Stimulated activated CD8-positive, alpha-beta memory T cell treated with anti-CD3 and anti-CD28 coated beads, Interleukin-12 subunit alpha, Interleukin-12 subunit beta, amount 100 ng/mL, for 24 hours (primary cell): Measurements from ENCODE around the gene SPINT2.
"Not testable (repeated sequence)": the region's sequence is repeated elsewhere in the genome, so short reads cannot be mapped to it uniquely, and the experiment has no call there.

ENCODE experiments used
- DNase-seq: peaks from one replicate; pipeline ENCODE4 v3.0.0-alpha.2; 2020; ENCODE audit errors: extremely low read depth

The SPINT2 gene

DNA sequence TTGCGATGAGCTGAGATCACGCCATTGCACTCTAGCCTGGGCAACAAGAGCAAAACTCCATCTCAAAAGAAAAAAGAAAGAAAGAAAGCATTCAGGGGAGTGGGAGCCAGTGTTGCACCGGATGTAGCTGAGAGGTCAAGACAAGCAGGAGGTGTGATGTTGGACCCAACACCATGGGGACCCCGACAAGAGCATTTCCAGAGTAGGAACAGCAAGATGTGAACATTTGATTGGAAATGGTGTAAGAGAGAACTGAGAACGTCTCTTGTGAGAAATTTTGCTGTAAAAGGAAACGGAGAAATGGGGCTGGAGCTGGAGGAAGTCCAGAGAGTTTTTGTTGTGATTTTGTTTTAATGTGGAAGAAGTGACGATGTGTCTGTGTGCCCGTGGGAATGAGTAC lies 24.6 kb upstream of the SPINT2 start:
- no peak for DNase-seq

- no peak for DNase-seq
Measured at GRCh38 chr19:38243279-38243673, 21.1 kb upstream of the SPINT2 start.

DNA sequence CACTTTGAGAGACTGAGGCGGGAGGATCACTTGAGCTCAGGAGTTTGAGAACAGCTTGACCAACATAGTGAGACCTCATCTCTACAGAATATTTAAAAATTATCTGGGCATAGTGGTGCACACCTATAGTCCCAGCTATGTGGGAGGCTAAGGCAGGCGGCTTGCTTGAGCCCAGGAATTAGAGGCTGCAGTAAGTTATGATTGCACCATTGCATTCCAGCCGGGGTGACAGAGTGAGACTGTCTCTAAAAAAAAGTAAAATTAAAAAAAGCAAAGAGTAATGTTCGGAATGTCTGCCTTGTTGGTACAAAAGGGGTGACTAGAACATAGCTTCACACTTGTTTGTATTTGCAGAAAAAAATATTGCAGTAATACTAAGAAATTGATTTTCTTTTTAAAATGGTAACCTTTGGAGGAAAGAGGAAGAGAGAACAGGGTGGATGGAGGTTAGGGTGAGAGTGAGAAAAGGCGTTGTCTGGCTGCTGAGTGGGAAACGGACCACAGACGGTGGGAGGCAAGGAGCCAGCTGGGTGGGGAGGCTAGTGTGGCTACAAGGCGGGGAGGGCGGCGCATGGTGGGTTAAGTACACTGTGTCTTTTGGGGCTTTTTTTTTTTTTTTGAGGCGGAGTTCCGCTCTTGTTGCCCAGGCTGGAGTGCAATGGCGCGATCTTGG lies 18.4 kb upstream of the SPINT2 start:
- no peak for DNase-seq

- no peak for DNase-seq
Measured at GRCh38 chr19:38247126-38247525, 17.2 kb upstream of the SPINT2 start.

DNA sequence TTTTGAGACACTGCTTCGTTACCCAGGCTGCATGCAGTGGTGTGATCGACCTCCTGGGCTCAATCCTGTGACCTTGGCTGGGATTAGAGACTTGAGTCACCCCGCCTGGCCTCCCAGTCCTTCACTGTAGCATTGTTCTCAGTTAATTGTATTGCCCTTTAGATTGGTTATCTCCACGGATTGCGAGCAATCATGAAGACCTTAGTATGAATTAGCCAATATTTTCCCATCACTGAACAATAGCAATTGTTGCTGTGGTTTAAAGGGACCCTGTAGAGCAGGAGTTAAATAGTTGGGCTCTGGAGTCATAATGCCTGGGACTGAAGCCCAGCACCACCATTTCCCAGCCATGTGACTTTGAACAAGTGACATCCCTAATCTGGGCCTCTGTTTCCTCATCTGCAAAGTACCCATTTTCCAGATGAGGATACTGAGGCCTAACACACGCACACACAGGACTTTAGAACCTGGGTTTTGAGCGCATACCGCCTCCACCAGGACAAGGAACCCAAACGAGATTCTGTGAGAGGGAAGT lies 16.6 kb upstream of the SPINT2 start:
- DNase-seq: no peak

GRCh38 chr19:38248421-38248820 lies 16.0 kb upstream of the SPINT2 start:
- DNase-seq: no peak

DNA sequence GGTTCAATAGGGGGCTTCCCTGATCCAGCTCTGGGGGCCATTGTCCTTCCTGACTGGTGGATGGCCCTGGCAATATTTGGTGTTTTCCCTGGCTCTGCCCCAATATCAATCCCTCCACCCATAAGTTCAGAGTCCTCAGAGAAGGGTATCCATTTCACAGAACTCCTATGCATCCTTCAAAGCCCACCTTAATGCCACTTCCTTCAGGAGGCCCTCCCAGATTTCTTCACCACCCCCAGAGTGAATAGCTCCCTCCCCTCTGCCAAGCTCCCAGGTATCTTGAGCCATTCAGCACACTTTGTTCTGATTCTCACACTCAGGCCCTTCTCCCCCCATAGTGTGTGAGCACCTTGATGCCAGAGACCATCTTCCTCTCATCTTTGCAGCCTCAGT lies 13.9 kb upstream of the SPINT2 start:
- no peak for DNase-seq

DNA sequence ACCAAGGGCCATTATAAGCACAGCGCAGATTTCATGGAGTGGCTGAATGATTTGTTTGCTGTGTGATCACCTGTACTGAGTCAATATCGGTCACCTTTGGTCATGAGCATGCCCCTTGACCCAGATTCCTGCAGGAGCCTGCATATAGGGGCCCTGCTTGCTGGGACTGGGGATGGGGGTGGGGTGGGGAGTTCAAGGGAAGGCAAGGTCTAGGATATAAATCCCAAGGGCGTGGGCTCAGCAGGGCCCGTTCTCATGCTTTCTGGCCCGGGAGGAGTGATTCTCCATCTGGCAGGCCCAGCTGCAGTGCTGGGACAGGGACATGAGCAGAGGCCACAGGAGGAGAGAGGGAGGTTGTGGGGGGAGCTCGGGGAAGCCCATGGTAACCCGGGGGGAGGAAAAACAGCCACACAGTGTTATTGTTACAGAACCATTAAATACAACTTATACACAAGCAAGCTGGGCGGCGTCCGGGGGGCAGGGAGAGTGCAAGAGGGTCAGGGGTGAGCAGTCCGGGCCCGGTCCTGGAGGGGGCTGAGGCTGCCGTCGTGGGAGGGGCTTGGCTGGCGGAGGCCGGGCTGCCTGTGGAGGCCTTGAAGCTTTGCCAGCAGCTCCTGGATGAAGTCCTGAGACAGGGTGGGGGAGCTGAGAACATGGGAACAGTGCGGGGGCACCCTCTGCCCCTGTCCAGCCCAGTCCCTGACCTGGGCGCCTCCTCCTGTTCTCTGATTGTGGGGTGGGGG lies 13.4 kb upstream of the SPINT2 start:
- DNase-seq: no peak

DNA sequence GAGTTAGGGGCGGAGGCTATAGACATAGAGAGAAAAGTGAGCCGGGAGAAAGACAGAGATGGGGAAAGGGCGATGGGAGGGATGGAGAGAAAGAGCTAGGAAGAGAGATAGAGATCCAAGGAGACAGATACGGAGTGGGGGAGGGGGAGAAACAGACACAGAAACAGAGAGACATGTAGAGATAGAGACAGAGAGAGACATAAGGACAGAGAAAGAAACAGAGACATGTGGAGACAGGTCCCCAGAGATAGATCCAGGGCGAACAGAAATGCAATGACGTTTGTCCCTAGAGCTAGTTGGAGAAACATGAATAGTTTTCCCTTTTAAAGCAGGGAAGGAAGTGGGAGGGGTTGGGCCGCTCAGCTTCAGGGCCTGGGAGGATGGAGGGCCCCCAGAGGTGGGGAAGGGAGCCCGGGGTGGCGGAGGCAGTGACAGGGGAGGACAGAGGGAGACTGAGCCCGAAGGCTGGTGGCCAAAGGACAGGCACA lies 12.8 kb upstream of the SPINT2 start:
- no peak for DNase-seq

GRCh38 chr19:38252385-38252784 lies 12.0 kb upstream of the SPINT2 start:
- no peak for DNase-seq

GRCh38 chr19:38252941-38253691 lies 11.3 kb upstream of the SPINT2 start:
- DNase-seq: no peak

GRCh38 chr19:38253788-38254187 lies 10.6 kb upstream of the SPINT2 start:
- no peak for DNase-seq

GRCh38 chr19:38255383-38256014 lies 8.9 kb upstream of the SPINT2 start:
- DNase-seq: no peak

- not testable (repeated sequence) for DNase-seq
Measured at GRCh38 chr19:38261942-38262341, 2.4 kb upstream of the SPINT2 start.

DNA sequence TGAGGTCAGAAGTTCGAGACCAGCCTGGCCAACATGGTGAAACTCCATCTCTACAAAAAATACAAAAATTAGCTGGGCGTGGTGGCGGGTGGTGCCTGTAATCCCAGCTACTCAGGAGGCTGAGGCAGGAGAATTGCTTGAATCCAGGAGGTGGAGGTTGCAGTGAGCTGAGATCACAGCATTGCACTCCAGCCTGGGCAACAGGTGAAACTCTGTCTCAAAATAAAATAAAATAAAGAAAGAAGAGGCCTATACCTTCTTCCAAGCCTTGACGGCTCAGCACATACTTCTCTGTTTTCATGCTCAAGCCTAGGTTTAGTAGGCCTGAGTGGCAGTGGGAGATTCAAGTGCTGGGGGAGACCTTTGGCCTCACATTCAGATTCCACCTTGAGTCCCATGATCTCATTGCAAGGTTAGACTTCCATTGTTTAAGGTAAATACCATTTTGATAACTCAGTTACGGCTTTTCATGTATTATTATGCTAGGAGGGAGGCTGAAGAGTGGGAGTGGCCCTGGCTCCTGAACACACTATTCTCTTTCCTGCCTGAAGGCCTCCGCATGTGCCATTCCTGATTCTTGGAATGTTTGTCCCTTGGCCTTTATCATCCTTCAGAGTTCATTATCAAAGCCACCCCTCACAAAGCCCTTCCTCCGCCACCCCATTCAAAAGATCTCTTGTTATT lies 1.6 kb upstream of the SPINT2 start:
- no peak for DNase-seq

GRCh38 chr19:38263689-38264485 lies 486 bp upstream of the SPINT2 start:
- peak; percentile 21 for DNase-seq

- DNase-seq: no peak
Measured at GRCh38 chr19:38265213-38265861, 964 bp downstream of the SPINT2 start.

DNA sequence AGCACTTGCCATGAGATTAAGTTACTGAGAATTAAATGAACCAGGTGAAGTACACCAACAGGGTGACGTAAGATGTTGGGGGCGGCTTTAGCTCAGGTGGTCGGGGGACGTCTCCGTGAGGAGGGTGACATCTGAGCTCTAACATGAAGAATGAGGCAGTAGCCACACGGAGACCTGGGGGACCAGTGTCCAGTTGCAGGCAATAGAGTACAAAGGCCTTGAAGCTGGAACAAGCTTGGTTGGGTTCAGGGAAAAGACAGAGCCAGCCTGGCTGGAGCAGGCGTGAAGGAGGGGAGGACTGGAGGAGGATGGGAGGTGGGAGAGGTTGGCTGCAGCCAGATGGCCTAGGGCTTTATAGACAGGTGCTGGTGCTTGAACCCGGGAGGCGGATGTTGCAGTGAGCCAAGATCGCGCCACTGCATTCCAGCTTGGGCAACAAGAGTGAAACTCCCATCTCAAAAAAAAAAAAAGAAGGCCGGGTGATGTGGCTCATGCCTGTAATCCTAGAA lies 1.6 kb downstream of the SPINT2 start:
- no peak for DNase-seq

DNA sequence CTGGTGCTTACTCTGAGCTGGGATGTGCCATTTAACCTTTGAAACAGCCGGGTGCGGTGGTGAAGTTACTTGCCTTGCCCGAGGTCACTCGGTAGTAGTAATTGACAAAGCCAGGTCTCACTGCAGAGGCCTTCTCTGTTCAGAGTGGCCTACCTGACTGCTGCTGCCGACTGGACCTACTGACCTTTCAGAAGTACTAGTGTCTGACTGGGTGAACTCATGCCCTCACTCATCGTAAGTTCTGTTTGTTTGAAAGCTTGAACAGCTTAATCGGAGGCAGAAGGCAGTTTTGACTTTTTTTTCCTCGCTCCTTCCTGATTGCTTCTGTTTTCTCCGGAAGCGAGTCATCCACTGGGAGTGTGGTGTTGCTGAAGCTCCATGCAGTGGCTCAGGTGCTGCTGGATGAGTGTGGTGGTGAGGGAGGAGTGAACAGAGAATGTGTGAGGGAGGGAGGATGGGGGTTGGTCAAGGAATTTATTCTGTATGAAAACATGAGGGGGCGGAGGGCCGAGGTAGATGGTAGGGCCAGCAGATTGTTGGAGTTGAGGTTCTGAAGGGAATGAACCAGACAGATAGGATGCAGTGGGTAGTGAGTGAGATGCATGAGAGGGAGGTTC lies 2.7 kb downstream of the SPINT2 start:
- DNase-seq: no peak
